SU-DHL-6 (cell line): Measurements from ENCODE around the gene SLC35E2B.

Source experiments
- H2AFZ ChIP-seq: fragments of 200-600 bp; sonication (generic); 2 replicates; pipeline ENCODE4 v1.6.1; 2014; ENCODE audit warnings: low read depth, mild to moderate bottlenecking, moderate library complexity, mixed read lengths, antibody characterized with exemption, low read length; ENCODE audit not compliant: severe bottlenecking
- H3F3A ChIP-seq: fragments of 200-600 bp; shearing (Covaris generic); 2 replicates; pipeline ENCODE4 v1.6.0; 2016; ENCODE audit warnings: antibody characterized with exemption, mild to moderate bottlenecking; ENCODE audit not compliant: insufficient read depth
- H3K27ac ChIP-seq: fragments of 200-600 bp; sonication (generic); 2 replicates; pipeline ENCODE4 v1.5.1; 2016; ENCODE audit warnings: low read depth, mild to moderate bottlenecking, low read length, moderate library complexity, mixed read lengths
- H3K27me3 ChIP-seq: fragments of 200-600 bp; sonication (generic), shearing (Covaris generic); 2 replicates; pipeline ENCODE4 v1.6.0; 2014; ENCODE audit warnings: mild to moderate bottlenecking, low read length
- H3K36me3 ChIP-seq: fragments of 200-600 bp; sonication (generic); 2 replicates; pipeline ENCODE4 v1.6.1; 2014; ENCODE audit warnings: mild to moderate bottlenecking, low read length, mixed read lengths
- H3K4me2 ChIP-seq: fragments of 300-600, 200-600 bp; shearing (Covaris generic), sonication (generic); 2 replicates; pipeline ENCODE4 v1.6.0; 2014; ENCODE audit warnings: low read length, low read depth, mild to moderate bottlenecking; ENCODE audit not compliant: poor library complexity, severe bottlenecking
- H3K4me3 ChIP-seq: fragments of 200-600 bp; sonication (generic); 2 replicates; pipeline ENCODE4 v1.5.1; 2014; ENCODE audit warnings: antibody characterized with exemption, low read length, mild to moderate bottlenecking, mixed read lengths; ENCODE audit not compliant: insufficient read depth, poor library complexity, severe bottlenecking
- H3K79me2 ChIP-seq: fragments of 200-600 bp; sonication (generic); 2 replicates; pipeline ENCODE4 v1.6.1; 2014; ENCODE audit warnings: mild to moderate bottlenecking, low read length, moderate library complexity; ENCODE audit not compliant: insufficient read depth
- H3K9ac ChIP-seq: fragments of 200-600 bp; sonication (generic); 2 replicates; pipeline ENCODE4 v1.7.0; 2014; ENCODE audit warnings: mild to moderate bottlenecking, low read length
- H3K9me2 ChIP-seq: fragments of 200-600 bp; sonication (generic); replicated peaks from 2 replicates; pipeline ENCODE4 v1.6.1; 2014; ENCODE audit warnings: low read length; ENCODE audit not compliant: insufficient read depth
- H3K9me3 ChIP-seq: fragments of 200-600 bp; sonication (generic); 2 replicates; pipeline ENCODE4 v1.6.1; 2014; ENCODE audit warnings: low read length, mixed read lengths; ENCODE audit not compliant: insufficient read depth
- H4K20me1 ChIP-seq: fragments of 200-600 bp; sonication (generic); 2 replicates; pipeline ENCODE4 v1.6.1; 2014; ENCODE audit warnings: low read depth, mild to moderate bottlenecking, antibody characterized with exemption, low read length, moderate library complexity, mixed read lengths
- CTCF ChIP-seq: fragments of 200-600 bp; sonication (generic); IDR thresholded peaks from one replicate; pipeline ENCODE4 v1.5.1; 2017; ENCODE audit warnings: antibody characterized with exemption, mild to moderate bottlenecking, low read length, moderate library complexity; ENCODE audit not compliant: insufficient read depth, poor library complexity, severe bottlenecking
- EZH2phosphoT487 ChIP-seq: fragments of 200-600 bp; sonication (generic), shearing (Covaris generic); conservative IDR thresholded peaks from 2 replicates; pipeline ENCODE4 v1.6.1; 2018; ENCODE audit warnings: mild to moderate bottlenecking, antibody characterized with exemption, low read length, moderate library complexity, mixed read lengths

The SLC35E2B gene

GRCh38 chr1:1614204-1614953 lies 78.2 kb downstream of the SLC35E2B start:
- Histone ChIP-seq H3K9me3 (no peaks in the 10 kb centered on the region), H3K4me3 (peak overlapping the region; percentile 94), H3K27ac (no peak overlapping the region), H2AFZ (peak overlapping the region; percentile 8), H3K27me3 (no peaks in the 10 kb centered on the region), H3K4me2 (peak overlapping the region; percentile 96), H4K20me1 (no peaks in the 10 kb centered on the region), H3K9ac (peak overlapping the region; percentile 96), H3K36me3 (no peaks in the 10 kb centered on the region), H3K79me2 (0 out of 2 replicates have a peak, but pooled peaks cover 3% of the 10 kb centered on the region), H3F3A (no peaks in the 10 kb centered on the region; the same call in 1 of the 2 replicates), H3K9me2 (no peaks in the 10 kb centered on the region)
- TF ChIP-seq EZH2phosphoT487 (no peak), CTCF (no peak)

GRCh38 chr1:1613509-1614082 lies 79.0 kb downstream of the SLC35E2B start:
- no peaks in the 10 kb centered on the region for H3K27me3 ChIP-seq
- peak overlapping the region; percentile 96 for H3K4me2 ChIP-seq
- H3K79me2 ChIP-seq: 0 out of 2 replicates have a peak, but pooled peaks cover 3% of the 10 kb centered on the region
- TF ChIP-seq CTCF (no peak), EZH2phosphoT487 (no peak)
- peak overlapping the region; percentile 96; the same call in 1 of the 2 replicates for H3K9ac ChIP-seq
- no peak overlapping the region for H2AFZ ChIP-seq
- H3K36me3 ChIP-seq: no peaks in the 10 kb centered on the region
- H3K9me2 ChIP-seq: no peaks in the 10 kb centered on the region
- no peak overlapping the region for H3K27ac ChIP-seq
- H3F3A ChIP-seq: no peaks in the 10 kb centered on the region; the same call in 1 of the 2 replicates
- no peak overlapping the region for H3K4me3 ChIP-seq
- no peaks in the 10 kb centered on the region for H3K9me3 ChIP-seq
- no peaks in the 10 kb centered on the region for H4K20me1 ChIP-seq

- H3K27me3 ChIP-seq: no peaks in the 10 kb centered on the region
- H3F3A ChIP-seq: no peaks in the 10 kb centered on the region
- H3K9me2 ChIP-seq: no peaks in the 10 kb centered on the region
- H3K4me3 ChIP-seq: no peak overlapping the region
- H3K9ac ChIP-seq: no peak overlapping the region
- H3K79me2 ChIP-seq: 0 out of 2 replicates have a peak, but pooled peaks cover 3% of the 10 kb centered on the region
- no peaks in the 10 kb centered on the region for H3K9me3 ChIP-seq
- no peak overlapping the region for H3K4me2 ChIP-seq
- TF ChIP-seq EZH2phosphoT487: no peak
- no peak overlapping the region for H2AFZ ChIP-seq
- H4K20me1 ChIP-seq: no peaks in the 10 kb centered on the region
- H3K27ac ChIP-seq: no peak overlapping the region
- no peaks in the 10 kb centered on the region for H3K36me3 ChIP-seq
Measured at GRCh38 chr1:1612104-1612400, 80.5 kb downstream of the SLC35E2B start.

- H3K27ac ChIP-seq: no peak overlapping the region
- H4K20me1 ChIP-seq: no peaks in the 10 kb centered on the region
- no peaks in the 10 kb centered on the region for H3K36me3 ChIP-seq
- H3K4me2 ChIP-seq: no peak overlapping the region
- no peaks in the 10 kb centered on the region for H3K9me3 ChIP-seq
- H2AFZ ChIP-seq: no peak overlapping the region
- H3K4me3 ChIP-seq: no peak overlapping the region
- H3K9ac ChIP-seq: no peak overlapping the region
- 0 out of 2 replicates have a peak, but pooled peaks cover 3% of the 10 kb centered on the region for H3K79me2 ChIP-seq
- H3K9me2 ChIP-seq: no peaks in the 10 kb centered on the region
- no peaks in the 10 kb centered on the region for H3K27me3 ChIP-seq
- H3F3A ChIP-seq: no peaks in the 10 kb centered on the region
- TF ChIP-seq EZH2phosphoT487 (no peak), CTCF (no peak)
Measured at GRCh38 chr1:1610796-1611195, 81.8 kb downstream of the SLC35E2B start.
